ENCODE results near the gene TAS2R30. TPM values are rescaled to one million over a fixed set of nuclear protein-coding genes. Genes with fewer than 3 reads are reported as not detected.
"Not testable (repeated sequence)": the region's sequence is repeated elsewhere in the genome, so short reads cannot be mapped to it uniquely, and the experiment has no call there.

Gene TAS2R30
- total and polyA plus RNA-seq, 2 donors (not counting 1 experiment from before 2014, with no cell fraction given): 0.08 to 4.0 TPM

GRCh38 chr12:11105546-11105945 lies 28.9 kb downstream of the TAS2R30 start:
- no peak for TF ChIP-seq CTCF (conservative IDR thresholded peaks at IDR 0.05 in 1 of 2, IDR thresholded peaks at IDR 0.05 in 1 of 2; ENCODE audit: low read depth in 1 of 2, low read length in 2 of 2)
- TF ChIP-seq EZH2 (IDR thresholded peaks at IDR 0.05; ENCODE audit: low read length, missing control alignments): no peak
- Histone ChIP-seq H3K79me2 (ENCODE audit: control insufficient read depth, insufficient read depth, low read length) (peaks cover 6% of the 10 kb centered on the region), H3K4me3 (replicated peaks in 1 of 4; ENCODE audit: control extremely low read depth in 1 of 4, insufficient read depth in 1 of 4, low read depth in 3 of 4, low read length in 4 of 4) (no peak overlapping the region), H3K27ac (ENCODE audit: insufficient read depth, low read length) (no peak overlapping the region), H3K4me2 (ENCODE audit: extremely low read depth, insufficient read depth, low read length) (no peak overlapping the region), H2AFZ (ENCODE audit: low read length) (no peak overlapping the region), H3K9me3 (ENCODE audit: control insufficient read depth, insufficient read depth, low read depth, low read length) (no peaks in the 10 kb centered on the region), H3K27me3 (ENCODE audit: control insufficient read depth, insufficient read depth, low read length) (no peaks in the 10 kb centered on the region), H4K20me1 (ENCODE audit: control insufficient read depth, extremely low read depth, insufficient read depth, low read length) (no peaks in the 10 kb centered on the region), H3K4me1 (ENCODE audit: control insufficient read depth, extremely low read depth, insufficient read depth, low read length) (no peaks in the 10 kb centered on the region), H3K36me3 (ENCODE audit: control insufficient read depth, insufficient read depth, low read length) (no peaks in the 10 kb centered on the region), H3K9ac (ENCODE audit: insufficient read depth, low read length) (no peak overlapping the region)
- DNase-seq (ENCODE audit: low read depth in 2 of 2): no peak

GRCh38 chr12:11094910-11095309 lies 39.5 kb downstream of the TAS2R30 start:
- not testable (repeated sequence) for H3K9ac ChIP-seq (ENCODE audit: insufficient read depth, low read length); H3K27me3 ChIP-seq (ENCODE audit: control insufficient read depth, insufficient read depth, low read length); H3K9me3 ChIP-seq (ENCODE audit: control insufficient read depth, insufficient read depth, low read depth, low read length); H4K20me1 ChIP-seq (ENCODE audit: control insufficient read depth, extremely low read depth, insufficient read depth, low read length); H3K79me2 ChIP-seq (ENCODE audit: control insufficient read depth, insufficient read depth, low read length); H2AFZ ChIP-seq (ENCODE audit: low read length); H3K4me1 ChIP-seq (ENCODE audit: control insufficient read depth, extremely low read depth, insufficient read depth, low read length); H3K27ac ChIP-seq (ENCODE audit: insufficient read depth, low read length); H3K36me3 ChIP-seq (ENCODE audit: control insufficient read depth, insufficient read depth, low read length); H3K4me2 ChIP-seq (ENCODE audit: extremely low read depth, insufficient read depth, low read length); DNase-seq (ENCODE audit: low read depth in 2 of 2); H3K4me3 ChIP-seq (replicated peaks in 1 of 4; ENCODE audit: control extremely low read depth in 1 of 4, insufficient read depth in 1 of 4, low read depth in 3 of 4, low read length in 4 of 4)

GRCh38 chr12:11092128-11092527 lies 42.3 kb downstream of the TAS2R30 start, which contains the start of gene TAS2R43:
TAS2R43 (minus strand) TSS chr12:11092313; CDS start chr12:11092229, 84 bp downstream.
- TF ChIP-seq CTCF (conservative IDR thresholded peaks at IDR 0.05 in 1 of 2, IDR thresholded peaks at IDR 0.05 in 1 of 2; ENCODE audit: low read depth in 1 of 2, low read length in 2 of 2) (no peak), EZH2 (IDR thresholded peaks at IDR 0.05; ENCODE audit: low read length, missing control alignments) (no peak)

More at GRCh38 chr12:11092128-11092527, 42.3 kb downstream of the TAS2R30 start, which contains the start of gene TAS2R43:
- H4K20me1 ChIP-seq (ENCODE audit: control insufficient read depth, extremely low read depth, insufficient read depth, low read length): no peaks in the 10 kb centered on the region
- H2AFZ ChIP-seq (ENCODE audit: low read length): no peak within 1 kb of the TSS
- no peak within 1 kb of the TSS for H3K4me2 ChIP-seq (ENCODE audit: extremely low read depth, insufficient read depth, low read length)
- no peaks in the 10 kb centered on the region for H3K27me3 ChIP-seq (ENCODE audit: control insufficient read depth, insufficient read depth, low read length)
- no peaks in the 10 kb centered on the region for H3K79me2 ChIP-seq (ENCODE audit: control insufficient read depth, insufficient read depth, low read length)
- DNase-seq (ENCODE audit: low read depth in 2 of 2): no peak
- H3K4me3 ChIP-seq (replicated peaks in 1 of 4; ENCODE audit: control extremely low read depth in 1 of 4, insufficient read depth in 1 of 4, low read depth in 3 of 4, low read length in 4 of 4): no peak within 1 kb of the TSS
- H3K4me1 ChIP-seq (ENCODE audit: control insufficient read depth, extremely low read depth, insufficient read depth, low read length): no peaks in the 10 kb centered on the region
- no peaks in the 10 kb centered on the region for H3K36me3 ChIP-seq (ENCODE audit: control insufficient read depth, insufficient read depth, low read length)
- no peak within 1 kb of the TSS for H3K27ac ChIP-seq (ENCODE audit: insufficient read depth, low read length)
- no peaks in the 10 kb centered on the region for H3K9me3 ChIP-seq (ENCODE audit: control insufficient read depth, insufficient read depth, low read depth, low read length)
- no peak within 1 kb of the TSS for H3K9ac ChIP-seq (ENCODE audit: insufficient read depth, low read length)
